Neural cell (in vitro differentiated cells): ENCODE measurements around the gene PARVG. TPM values are rescaled to one million over a fixed set of nuclear protein-coding genes. Genes with fewer than 3 reads are reported as not detected.

Source experiments
- H2AFZ ChIP-seq: fragments of 200-600, 300-800 bp; sonication (generic), shearing (Covaris generic); 2 replicates; pipeline ENCODE4 v1.6.0; 2014; ENCODE audit warnings: low read depth, mild to moderate bottlenecking, antibody characterized with exemption, low read length, moderate library complexity
- H3F3A ChIP-seq: fragments of 200-600 bp; shearing (Covaris generic); 2 replicates; pipeline ENCODE4 v1.6.1; 2016; ENCODE audit warnings: mild to moderate bottlenecking, moderate library complexity, mixed read lengths, antibody characterized with exemption, low read length; ENCODE audit not compliant: insufficient read depth, poor library complexity, severe bottlenecking
- H3K27ac ChIP-seq: fragments of 200-600, 300-800 bp; sonication (generic), shearing (Covaris generic); 2 replicates; pipeline ENCODE4 v1.5.1; 2014; ENCODE audit warnings: mild to moderate bottlenecking, low read length, moderate library complexity
- H3K27me3 ChIP-seq: fragments of 300-800, 200-600 bp; sonication (generic), shearing (Covaris generic); 2 replicates; pipeline ENCODE4 v1.6.0; 2014; ENCODE audit warnings: mild to moderate bottlenecking, low read depth, low read length, moderate library complexity; ENCODE audit not compliant: insufficient read depth
- H3K36me3 ChIP-seq: fragments of 300-800, 200-600 bp; sonication (generic), shearing (Covaris generic); 2 replicates; pipeline ENCODE4 v1.5.1; 2014; ENCODE audit warnings: mild to moderate bottlenecking, antibody characterized with exemption, low read length, moderate library complexity; ENCODE audit not compliant: insufficient read depth
- H3K4me2 ChIP-seq: fragments of 300-800, 200-600 bp; sonication (generic), shearing (Covaris generic); 2 replicates; pipeline ENCODE4 v1.6.0; 2014; ENCODE audit warnings: mild to moderate bottlenecking, low read length
- H3K4me3 ChIP-seq: fragments of 300-800, 200-600 bp; sonication (generic), shearing (Covaris generic); 2 replicates; pipeline ENCODE4 v1.5.1; 2014; ENCODE audit warnings: mild to moderate bottlenecking, low read length, moderate library complexity
- H3K79me2 ChIP-seq: fragments of 200-600 bp; shearing (Covaris generic); replicated peaks from 2 replicates; pipeline ENCODE4 v1.6.0; 2014; ENCODE audit warnings: mild to moderate bottlenecking, low read length, moderate library complexity; ENCODE audit not compliant: insufficient read depth
- H3K9ac ChIP-seq: fragments of 300-800, 200-600 bp; sonication (generic), shearing (Covaris generic); 2 replicates; pipeline ENCODE4 v1.6.1; 2016; ENCODE audit warnings: mild to moderate bottlenecking, low read length, mixed read lengths
- H3K9me2 ChIP-seq: fragments of 200-600 bp; shearing (Covaris generic); 2 replicates; pipeline ENCODE4 v1.6.1; 2016; ENCODE audit warnings: mild to moderate bottlenecking, low read length, mixed read lengths; ENCODE audit not compliant: insufficient read depth
- H3K9me3 ChIP-seq: fragments of 200-600, 300-800 bp; sonication (generic), shearing (Covaris generic); 2 replicates; pipeline ENCODE4 v1.6.1; 2016; ENCODE audit warnings: mild to moderate bottlenecking, mixed run types, low read length, moderate library complexity, mixed read lengths
- H4K20me1 ChIP-seq: fragments of 200-600 bp; shearing (Covaris generic); 2 replicates; pipeline ENCODE4 v1.6.1; 2016; ENCODE audit warnings: mild to moderate bottlenecking, mixed run types; ENCODE audit not compliant: insufficient read depth
- CTCF ChIP-seq: fragments of 450-650 bp; IDR thresholded peaks from 2 replicates; pipeline ENCODE4 v1.5.1; 2014; ENCODE audit warnings: antibody characterized with exemption, mild to moderate bottlenecking, moderate library complexity; ENCODE audit not compliant: poor library complexity, severe bottlenecking
- EP300 ChIP-seq: fragments of 450-650 bp; conservative IDR thresholded peaks from 2 replicates; pipeline ENCODE4 v1.6.1; 2014; ENCODE audit warnings: antibody characterized with exemption, mild to moderate bottlenecking, moderate library complexity; ENCODE audit not compliant: poor library complexity, severe bottlenecking
- EZH2 ChIP-seq: fragments of 200-600, 300-800 bp; shearing (Covaris generic), sonication (generic); IDR thresholded peaks from 2 replicates; pipeline ENCODE4 v1.6.1; 2014; ENCODE audit warnings: antibody characterized with exemption, low read length, borderline replicate concordance, mild to moderate bottlenecking; ENCODE audit not compliant: insufficient read depth, poor library complexity, severe bottlenecking
- MXI1 ChIP-seq: fragments of 450-650 bp; conservative IDR thresholded peaks from 2 replicates; pipeline ENCODE4 v1.6.1; 2014; ENCODE audit warnings: antibody characterized with exemption, mild to moderate bottlenecking; ENCODE audit not compliant: poor library complexity, severe bottlenecking
- POLR2AphosphoS5 ChIP-seq: IDR thresholded peaks from 2 replicates; pipeline ENCODE4 v1.6.1; 2012
- RAD21 ChIP-seq: fragments of 450-650 bp; conservative IDR thresholded peaks from 2 replicates; pipeline ENCODE4 v1.6.1; 2014; ENCODE audit warnings: antibody characterized with exemption, mild to moderate bottlenecking, moderate library complexity
- REST ChIP-seq: IDR thresholded peaks from 2 replicates; pipeline ENCODE4 v1.6.1; 2012; ENCODE audit warnings: borderline replicate concordance
- SMC3 ChIP-seq: fragments of 450-650 bp; conservative IDR thresholded peaks from 2 replicates; pipeline ENCODE4 v1.6.1; 2014; ENCODE audit warnings: antibody characterized with exemption, mild to moderate bottlenecking, moderate library complexity; ENCODE audit not compliant: poor library complexity
- TAF1 ChIP-seq: IDR thresholded peaks from 2 replicates; pipeline ENCODE4 v1.6.1; 2012; ENCODE audit warnings: low read depth
- polyA plus RNA-seq: library from polyadenylated mRNA; depleted of rRNA; stranded (reverse); fragments of >200 nt; gene quantifications from 2 replicates; pipeline ENCODE4 v1.2.3, GENCODE V29; 2014

Gene PARVG
- polyA plus RNA-seq, 1 donor from 2014 or later, result not detected

GRCh38 chr22:44182588-44183286 is 2.0 kb downstream of the PARVG start:
- H3K9ac ChIP-seq, result no peak overlapping the region
- no peaks in the 10 kb centered on the region for H3K9me2 ChIP-seq
- H3K4me3 ChIP-seq, result no peak overlapping the region
- no peaks in the 10 kb centered on the region for H3F3A ChIP-seq
- no peak overlapping the region for H3K27ac ChIP-seq
- H3K27me3 ChIP-seq, result no peaks in the 10 kb centered on the region
- no peak overlapping the region for H2AFZ ChIP-seq
- H3K4me2 ChIP-seq, result no peak overlapping the region
- TF ChIP-seq EP300 (no peak), SMC3 (no peak), EZH2 (no peak), REST (no peak), RAD21 (no peak), POLR2AphosphoS5 (no peak), MXI1 (no peak)
- H3K79me2 ChIP-seq, result no peaks in the 10 kb centered on the region
- H4K20me1 ChIP-seq, result no peaks in the 10 kb centered on the region
- no peaks in the 10 kb centered on the region for H3K36me3 ChIP-seq
- H3K9me3 ChIP-seq, result no peaks in the 10 kb centered on the region

- H3K4me2 ChIP-seq, result no peak overlapping the region
- H3K4me3 ChIP-seq, result no peak overlapping the region
- H4K20me1 ChIP-seq, result no peaks in the 10 kb centered on the region
- H3K27ac ChIP-seq, result no peak overlapping the region
- no peaks in the 10 kb centered on the region for H3F3A ChIP-seq
- TF ChIP-seq POLR2AphosphoS5, result no peak
- TF ChIP-seq CTCF, result no peak
- no peak for TF ChIP-seq MXI1
- TF ChIP-seq SMC3, result no peak
- TF ChIP-seq EP300, result no peak
- no peak for TF ChIP-seq EZH2
- no peak for TF ChIP-seq RAD21
- TF ChIP-seq TAF1, result no peak
- no peak for TF ChIP-seq REST
- H3K9ac ChIP-seq, result no peak overlapping the region
- no peaks in the 10 kb centered on the region for H3K9me2 ChIP-seq
- no peaks in the 10 kb centered on the region for H3K79me2 ChIP-seq
- no peaks in the 10 kb centered on the region for H3K9me3 ChIP-seq
- no peak overlapping the region for H2AFZ ChIP-seq
- H3K36me3 ChIP-seq, result no peaks in the 10 kb centered on the region
- H3K27me3 ChIP-seq, result no peaks in the 10 kb centered on the region
Observed at GRCh38 chr22:44183287-44183588, 2.5 kb downstream of the PARVG start.
